ENCODE results near the gene ULK4. TPM values are rescaled to one million over a fixed set of nuclear protein-coding genes. Genes with fewer than 3 reads are reported as not detected.
"Not testable (repeated sequence)": the region's sequence is repeated elsewhere in the genome, so short reads cannot be mapped to it uniquely, and the experiment has no call there.

ULK4 gene
- total RNA-seq, 4 donors from 2014 or later, result 15.8 to 20.6 (median 16.3) TPM

DNA sequence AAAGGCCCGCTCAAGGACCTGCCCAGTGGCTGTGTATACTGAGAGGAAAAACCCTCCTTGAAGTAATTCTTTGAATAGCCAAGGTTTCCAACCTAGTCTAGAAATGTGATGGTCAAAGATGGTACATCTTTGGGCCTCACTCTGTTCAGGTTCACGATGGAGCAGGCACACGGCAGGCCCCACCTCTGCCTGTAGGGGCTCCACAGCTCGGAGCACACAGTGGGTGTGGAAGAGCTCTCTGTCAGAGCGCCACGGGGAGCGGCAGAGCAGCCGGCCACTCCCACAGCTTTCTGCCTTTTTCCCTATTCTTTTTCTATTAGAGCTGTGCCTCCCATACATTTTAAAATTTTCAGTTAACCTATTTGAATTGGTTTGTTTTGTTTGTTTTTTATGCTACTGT is 673.1 kb downstream of the ULK4 start:
- ATAC-seq (ENCODE audit: low FRiP score), result no peak
- TF ChIP-seq, protein P1, sequence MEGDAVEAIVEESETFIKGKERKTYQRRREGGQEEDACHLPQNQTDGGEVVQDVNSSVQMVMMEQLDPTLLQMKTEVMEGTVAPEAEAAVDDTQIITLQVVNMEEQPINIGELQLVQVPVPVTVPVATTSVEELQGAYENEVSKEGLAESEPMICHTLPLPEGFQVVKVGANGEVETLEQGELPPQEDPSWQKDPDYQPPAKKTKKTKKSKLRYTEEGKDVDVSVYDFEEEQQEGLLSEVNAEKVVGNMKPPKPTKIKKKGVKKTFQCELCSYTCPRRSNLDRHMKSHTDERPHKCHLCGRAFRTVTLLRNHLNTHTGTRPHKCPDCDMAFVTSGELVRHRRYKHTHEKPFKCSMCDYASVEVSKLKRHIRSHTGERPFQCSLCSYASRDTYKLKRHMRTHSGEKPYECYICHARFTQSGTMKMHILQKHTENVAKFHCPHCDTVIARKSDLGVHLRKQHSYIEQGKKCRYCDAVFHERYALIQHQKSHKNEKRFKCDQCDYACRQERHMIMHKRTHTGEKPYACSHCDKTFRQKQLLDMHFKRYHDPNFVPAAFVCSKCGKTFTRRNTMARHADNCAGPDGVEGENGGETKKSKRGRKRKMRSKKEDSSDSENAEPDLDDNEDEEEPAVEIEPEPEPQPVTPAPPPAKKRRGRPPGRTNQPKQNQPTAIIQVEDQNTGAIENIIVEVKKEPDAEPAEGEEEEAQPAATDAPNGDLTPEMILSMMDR (IDR thresholded peaks at IDR 0.05), result no peak
- DNase-seq (ENCODE audit: low spot score), result no peak

DNA sequence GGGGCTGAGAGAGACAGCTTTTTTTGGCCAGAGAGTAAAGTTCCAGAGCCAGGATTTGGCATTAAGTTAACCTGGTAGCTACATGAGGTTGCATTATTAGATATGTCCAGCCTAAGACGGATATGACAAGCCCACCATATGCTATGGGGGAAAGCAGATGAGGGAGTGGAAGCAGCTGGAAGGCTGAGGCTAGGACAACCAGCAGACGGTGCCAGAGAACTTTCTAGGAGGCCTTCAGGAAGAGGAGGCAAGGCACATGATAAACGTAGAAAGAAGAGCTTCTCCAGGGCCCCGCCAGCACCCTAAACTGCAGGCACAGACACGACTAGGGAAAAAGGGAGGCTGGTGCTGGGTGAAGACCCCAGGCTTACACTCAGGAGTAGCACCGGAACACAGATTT is 675.6 kb downstream of the ULK4 start:
- ATAC-seq (ENCODE audit: low FRiP score) (no peak), DNase-seq (ENCODE audit: low spot score) (no peak)
- TF ChIP-seq, protein P1 (IDR thresholded peaks at IDR 0.05), result no peak

DNA sequence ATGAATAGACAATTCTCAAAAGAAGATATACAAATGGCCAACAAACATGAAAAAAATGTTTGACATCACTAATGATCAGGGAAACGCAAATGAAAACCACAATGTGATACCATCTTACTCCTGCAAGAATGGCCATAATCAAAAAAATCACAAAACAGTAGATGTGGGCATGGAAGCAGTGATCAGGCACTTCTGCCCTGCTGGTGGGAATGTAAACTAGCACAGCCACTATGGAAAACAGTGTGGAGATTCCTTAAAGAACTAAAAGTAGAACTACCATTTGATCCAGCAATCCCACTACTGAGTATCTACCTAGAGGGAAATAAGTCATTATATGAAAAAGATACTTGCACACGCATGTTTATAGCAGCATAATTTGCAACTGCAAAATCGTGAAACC is 677.0 kb downstream of the ULK4 start:
- not testable (repeated sequence) for ATAC-seq (ENCODE audit: low FRiP score)

DNA sequence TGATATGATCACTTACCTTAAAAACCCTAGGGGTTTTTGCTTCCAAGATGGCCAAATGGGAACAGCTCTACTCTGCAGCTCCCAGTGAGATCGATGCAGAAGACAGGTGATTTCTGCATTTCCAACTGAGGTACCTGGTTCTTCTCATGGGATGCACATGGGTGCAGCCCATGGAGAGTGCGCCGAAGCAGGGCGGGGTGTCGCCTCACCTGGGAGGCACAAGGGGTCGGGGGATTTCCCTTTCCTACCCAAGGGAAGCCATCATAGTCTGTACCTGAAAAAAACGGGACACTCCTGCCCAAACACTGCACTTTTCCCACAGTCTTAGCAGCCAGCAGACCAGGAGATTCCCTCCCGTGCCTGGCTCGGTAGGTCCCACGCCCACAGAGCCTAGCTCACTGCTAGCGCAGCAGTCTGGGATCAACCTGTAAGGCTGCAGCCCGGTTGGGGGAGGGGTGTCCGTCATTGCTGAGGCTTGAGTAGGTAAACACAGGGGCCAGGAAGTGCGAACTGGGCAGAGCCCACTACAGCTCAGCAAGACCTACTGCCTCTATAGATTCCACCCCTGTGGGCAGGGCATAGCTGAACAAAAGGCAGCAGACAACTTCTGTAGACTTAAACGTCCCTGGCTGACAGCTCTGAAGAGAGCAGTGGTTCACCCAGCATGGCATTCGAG is 684.0 kb downstream of the ULK4 start:
- ATAC-seq (ENCODE audit: low FRiP score) (no peak), DNase-seq (ENCODE audit: low spot score) (no peak)
- TF ChIP-seq, protein P1 (IDR thresholded peaks at IDR 0.05), result no peak

More for the DNA sequence above, 677.0 kb downstream of the ULK4 start:
- not testable (repeated sequence) for DNase-seq (ENCODE audit: low spot score)

DNA sequence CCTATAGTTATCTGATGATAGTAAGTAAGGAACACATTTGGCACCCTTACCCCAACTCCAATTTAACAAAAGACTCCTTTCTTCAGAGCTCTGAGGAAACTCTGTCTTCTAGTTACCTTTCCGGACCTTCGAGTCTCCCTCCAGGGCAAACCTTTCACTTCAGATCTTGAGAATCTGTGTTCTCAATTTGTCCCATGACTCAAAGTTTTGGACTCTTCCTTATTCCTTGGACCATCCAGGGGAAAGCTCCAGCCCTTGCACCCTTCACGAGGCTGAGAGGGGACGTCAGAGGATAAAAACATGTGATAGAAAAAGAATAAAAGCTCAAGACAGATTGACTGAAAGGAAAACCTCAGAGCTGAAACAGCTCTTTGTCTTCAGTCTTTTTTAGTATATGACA is 685.7 kb downstream of the ULK4 start:
- TF ChIP-seq, protein P1 (IDR thresholded peaks at IDR 0.05), result no peak
- ATAC-seq (ENCODE audit: low FRiP score) (no peak), DNase-seq (ENCODE audit: low spot score) (no peak)

DNA sequence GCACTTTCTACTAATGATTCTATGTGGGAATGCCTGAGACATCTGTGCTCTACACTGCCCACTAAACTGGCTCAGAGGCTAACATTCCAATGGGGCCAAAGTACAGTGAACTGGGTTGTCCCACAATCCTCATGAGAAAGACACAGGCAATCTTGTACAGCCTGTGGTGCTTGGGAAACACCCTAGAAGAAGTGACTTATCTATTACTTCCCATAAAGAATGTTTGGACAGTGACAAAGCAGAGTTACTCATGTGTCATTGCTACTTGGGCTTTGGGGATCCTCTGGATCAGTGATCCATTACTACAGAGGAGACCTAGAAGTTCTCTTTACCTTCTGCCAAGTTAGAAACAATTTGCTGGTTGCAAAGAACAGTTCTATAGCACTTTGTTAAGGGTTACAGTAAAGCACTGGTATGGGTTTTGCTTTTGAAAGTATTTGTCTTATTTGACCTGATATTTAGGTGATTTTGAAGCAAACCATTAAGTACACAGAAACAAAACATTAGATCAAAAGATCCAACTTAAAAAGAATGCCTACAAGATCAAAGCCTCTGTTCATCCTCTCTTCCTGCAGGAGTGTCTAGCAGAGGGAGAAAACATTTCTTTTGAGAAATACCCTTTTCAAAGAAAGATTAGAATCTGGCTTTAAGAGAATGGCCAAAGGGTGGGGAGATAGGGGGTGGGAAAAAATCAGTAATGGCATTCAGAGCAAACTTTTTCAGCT is 686.8 kb downstream of the ULK4 start:
- no peak for ATAC-seq (ENCODE audit: low FRiP score)
- TF ChIP-seq, protein P1 (IDR thresholded peaks at IDR 0.05), result no peak
- DNase-seq (ENCODE audit: low spot score), result no peak

DNA sequence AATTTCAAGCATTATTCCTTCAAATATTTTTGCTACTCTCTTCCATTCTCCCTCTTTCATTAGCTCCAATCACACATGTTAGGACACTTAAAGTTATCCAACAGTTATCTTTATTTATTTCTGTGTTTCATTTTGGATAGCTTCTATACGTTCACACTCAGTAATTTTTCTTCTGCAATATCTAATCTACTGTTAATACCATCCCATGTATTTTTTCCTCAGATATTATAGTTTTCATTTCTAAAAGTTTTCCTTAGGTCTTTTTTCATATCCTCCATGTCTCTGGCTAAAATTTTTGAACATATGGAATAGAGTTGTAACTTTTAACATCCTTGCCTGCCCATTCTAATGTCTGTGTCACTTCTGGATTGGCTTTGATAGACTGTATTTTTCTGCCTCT is 689.2 kb downstream of the ULK4 start:
- DNase-seq (ENCODE audit: low spot score) (no peak), ATAC-seq (ENCODE audit: low FRiP score) (no peak)
- TF ChIP-seq, protein P1 (IDR thresholded peaks at IDR 0.05), result no peak

Measured in omental fat pad (tissue), 4 donors.